Stimulated activated CD4-positive, alpha-beta T cell treated with anti-CD3 and anti-CD28 coated beads, TNF-alpha, amount 100 ng/mL, for 4 hours (primary cell): ENCODE results near the gene GRIK4.

Experiments
- DNase-seq, 3 experiments: peaks; one replicate each; pipeline ENCODE4 v3.0.0-alpha.2; 2020; ENCODE audit warnings: low read depth in 3 of 3

Gene GRIK4

DNA sequence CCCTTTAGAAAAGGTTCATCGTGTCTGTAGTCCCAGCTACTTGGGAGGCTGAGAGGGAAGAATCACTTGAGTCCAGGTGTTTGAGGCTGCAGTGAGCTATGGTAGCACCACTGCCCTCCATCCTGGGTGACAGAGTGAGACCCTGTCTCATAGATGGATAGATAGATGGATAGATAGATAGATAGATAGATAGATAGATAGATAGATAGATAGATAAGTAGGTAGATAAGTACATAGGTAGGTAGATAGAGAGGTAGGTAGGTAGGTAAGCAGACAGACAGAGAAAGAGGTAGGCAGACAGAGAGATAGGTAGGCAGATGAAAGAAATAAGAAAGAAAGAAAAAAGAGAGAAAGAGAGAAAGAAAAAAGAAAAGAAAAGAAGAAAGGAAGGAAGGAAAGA, 156.4 kb downstream of the GRIK4 start:
- DNase-seq, result no peak

DNA sequence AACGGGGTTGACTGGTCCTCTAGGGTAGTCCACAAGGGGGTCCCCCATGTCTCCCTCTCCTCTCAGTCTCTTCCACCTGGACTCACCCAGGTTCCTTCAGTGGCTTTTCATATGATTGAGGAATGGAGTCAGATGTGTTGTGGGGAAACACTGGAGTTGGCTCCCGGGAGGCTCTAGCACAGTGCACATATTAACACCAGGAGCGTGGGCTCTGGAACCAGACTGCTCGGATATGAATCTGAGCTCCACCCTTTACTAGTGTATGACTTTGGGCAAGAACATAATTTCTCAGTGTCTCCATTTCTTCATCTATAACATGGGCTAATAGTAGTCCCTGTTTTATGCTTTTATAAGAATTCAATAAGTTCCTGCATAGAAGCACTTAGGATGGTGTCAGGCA, 157.0 kb downstream of the GRIK4 start:
- no peak for DNase-seq

DNA sequence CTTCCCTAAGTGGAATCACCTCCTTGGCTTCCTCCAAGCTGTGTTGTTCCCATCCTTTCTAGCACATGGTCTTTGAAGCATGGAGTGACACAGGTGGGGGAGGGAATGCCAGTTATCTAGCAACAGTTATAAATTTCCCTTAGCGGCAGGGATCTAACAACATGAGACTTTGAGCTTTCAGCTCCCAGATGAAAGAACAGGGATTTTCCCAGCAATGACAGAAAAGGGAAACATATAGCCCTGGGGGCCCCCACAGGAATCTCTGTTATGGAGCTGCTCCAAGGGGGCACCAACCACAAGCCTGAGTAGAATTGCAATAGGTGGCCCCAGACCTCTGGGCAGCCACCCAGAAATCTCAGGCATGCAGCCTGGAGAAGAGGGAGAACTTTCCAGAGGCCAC, 163.0 kb downstream of the GRIK4 start:
- no peak for DNase-seq

GRCh38 chr11:120675171-120675570, 163.6 kb downstream of the GRIK4 start:
- DNase-seq, result no peak

GRCh38 chr11:120676991-120677390, 165.4 kb downstream of the GRIK4 start:
- DNase-seq, result no peak

- no peak for DNase-seq
Observed at GRCh38 chr11:120680322-120680721, 168.8 kb downstream of the GRIK4 start.

DNA sequence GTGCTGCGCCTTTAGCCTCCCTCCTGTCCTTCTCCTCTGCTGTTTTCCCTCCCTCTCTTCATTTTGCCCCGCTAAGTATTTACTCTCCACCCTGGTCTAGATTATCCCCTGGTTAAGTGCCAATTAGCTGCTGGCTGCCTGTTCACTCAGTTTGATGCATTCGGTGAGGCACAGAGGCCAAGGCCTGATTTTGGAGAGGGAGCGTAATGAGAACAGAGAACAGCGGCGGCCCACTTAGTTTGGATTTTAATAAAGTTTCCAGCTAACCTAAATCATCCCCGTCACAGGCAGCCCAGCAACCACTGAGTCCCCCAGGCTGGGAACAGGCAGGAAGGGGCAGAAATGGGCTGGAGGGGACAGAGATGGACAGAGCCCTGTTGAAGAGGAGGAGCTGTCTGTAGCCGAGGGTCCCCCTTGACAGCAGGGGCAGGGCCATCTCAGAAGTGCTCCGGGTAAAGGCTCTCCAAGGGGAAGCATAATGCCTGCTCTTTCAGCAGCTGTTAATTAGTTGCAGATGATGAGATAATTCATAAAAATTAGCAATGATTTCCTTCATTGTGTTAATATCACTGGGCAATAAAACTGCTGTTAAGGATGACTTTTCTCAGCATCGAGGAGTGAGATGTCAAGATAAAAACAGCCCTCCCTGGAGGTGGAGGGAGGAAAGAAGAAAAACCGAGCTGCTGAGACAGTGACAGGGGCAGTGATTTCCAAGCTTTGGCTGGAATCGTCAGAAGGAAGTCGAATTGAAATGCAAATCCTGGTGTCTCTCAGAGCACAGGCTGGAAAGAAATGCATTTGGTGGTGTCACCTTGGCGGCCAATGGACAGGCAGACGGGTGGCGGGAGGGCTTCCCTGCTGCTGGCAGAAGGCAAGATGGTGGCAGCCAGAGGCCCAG, 170.1 kb downstream of the GRIK4 start:
- no peak for DNase-seq

- no peak for DNase-seq
Observed at GRCh38 chr11:120682332-120682649, 170.7 kb downstream of the GRIK4 start.

- DNase-seq, result no peak
Observed at GRCh38 chr11:120682866-120683265, 171.3 kb downstream of the GRIK4 start.

DNA sequence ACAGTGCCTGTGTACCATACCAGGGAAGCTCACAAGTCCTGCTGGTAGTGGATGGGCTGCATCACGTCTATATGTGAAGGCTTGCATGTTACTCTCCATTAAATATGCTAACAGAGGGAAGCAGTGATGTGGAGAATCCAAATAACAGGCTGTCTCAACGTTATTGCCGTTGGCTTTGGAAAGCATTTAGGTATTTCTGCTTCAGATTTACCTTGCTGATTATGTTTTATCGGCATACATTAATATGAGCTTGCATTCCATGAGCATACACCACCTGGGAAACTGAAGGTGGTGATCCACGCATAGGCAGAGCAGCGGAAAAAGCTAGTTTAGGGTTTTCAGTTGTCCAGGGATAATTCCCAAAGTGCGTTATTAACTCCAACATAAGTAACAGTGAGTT, 175.0 kb downstream of the GRIK4 start:
- no peak for DNase-seq

GRCh38 chr11:120688163-120688562, 176.6 kb downstream of the GRIK4 start:
- no peak for DNase-seq

DNA sequence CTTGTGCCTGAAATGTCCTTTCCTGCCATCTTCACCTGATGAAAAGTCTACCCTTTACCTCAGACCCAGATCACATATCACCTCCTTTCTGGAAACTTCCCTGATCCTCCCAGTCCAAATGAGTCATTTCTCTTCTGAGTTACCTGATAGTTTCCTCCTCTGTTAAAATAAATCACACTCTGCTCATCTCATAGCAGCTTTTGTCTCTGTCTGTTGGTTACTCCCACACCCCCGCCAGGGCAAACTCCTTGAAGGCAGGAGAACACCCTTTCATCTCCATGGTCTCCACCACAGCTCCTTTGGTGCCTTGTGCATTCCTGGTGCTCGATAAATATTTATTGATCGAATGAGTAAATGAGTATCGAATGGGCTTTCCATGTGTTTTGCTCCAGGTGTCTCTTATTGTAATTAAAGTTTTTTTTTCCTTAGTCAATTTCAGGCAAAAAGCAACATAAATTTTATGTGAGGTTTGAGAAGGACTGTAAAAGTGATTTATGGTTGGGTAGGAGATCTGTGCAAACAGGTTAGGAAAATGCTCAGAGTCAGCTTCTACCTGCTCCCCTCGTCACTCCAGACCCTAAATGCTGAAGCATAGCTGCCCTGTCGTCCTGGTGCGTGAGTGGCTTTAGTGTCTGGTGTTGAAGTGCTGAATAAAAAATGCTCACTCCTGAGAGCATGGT, 178.2 kb downstream of the GRIK4 start:
- no peak for DNase-seq

- no peak for DNase-seq
Observed at GRCh38 chr11:120690406-120690805, 178.9 kb downstream of the GRIK4 start.

GRCh38 chr11:120694726-120695125, 183.2 kb downstream of the GRIK4 start:
- DNase-seq, result no peak

- DNase-seq, result no peak
Observed at GRCh38 chr11:120695426-120695825, 183.9 kb downstream of the GRIK4 start.

- no peak for DNase-seq
Observed at GRCh38 chr11:120695939-120696338, 184.4 kb downstream of the GRIK4 start.

- no peak for DNase-seq
Observed at GRCh38 chr11:120696597-120697218, 185.2 kb downstream of the GRIK4 start.

- DNase-seq, result no peak
Observed at GRCh38 chr11:120698918-120699317, 187.4 kb downstream of the GRIK4 start.

DNA sequence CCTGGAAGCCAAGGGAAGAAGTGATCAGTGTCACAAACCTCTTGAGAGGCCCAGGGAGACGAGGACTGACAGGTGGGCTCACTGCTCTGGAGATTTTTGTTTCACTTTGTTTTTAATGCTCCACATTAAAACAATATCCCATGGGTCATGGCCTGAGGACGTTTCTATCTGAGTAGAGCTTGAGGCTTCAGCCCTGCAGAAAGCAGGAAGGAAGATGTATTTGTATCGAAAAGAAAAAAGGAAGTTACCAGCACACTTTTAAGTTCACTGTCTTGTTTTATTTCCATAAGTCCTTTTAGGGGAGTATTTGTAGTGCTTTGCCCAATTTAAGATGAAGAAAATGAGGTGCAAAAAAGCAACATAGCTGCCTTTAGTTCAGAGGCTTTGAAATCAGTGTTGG, 191.1 kb downstream of the GRIK4 start:
- no peak for DNase-seq

GRCh38 chr11:120703358-120704152, 192.0 kb downstream of the GRIK4 start:
- DNase-seq, result no peak

DNA sequence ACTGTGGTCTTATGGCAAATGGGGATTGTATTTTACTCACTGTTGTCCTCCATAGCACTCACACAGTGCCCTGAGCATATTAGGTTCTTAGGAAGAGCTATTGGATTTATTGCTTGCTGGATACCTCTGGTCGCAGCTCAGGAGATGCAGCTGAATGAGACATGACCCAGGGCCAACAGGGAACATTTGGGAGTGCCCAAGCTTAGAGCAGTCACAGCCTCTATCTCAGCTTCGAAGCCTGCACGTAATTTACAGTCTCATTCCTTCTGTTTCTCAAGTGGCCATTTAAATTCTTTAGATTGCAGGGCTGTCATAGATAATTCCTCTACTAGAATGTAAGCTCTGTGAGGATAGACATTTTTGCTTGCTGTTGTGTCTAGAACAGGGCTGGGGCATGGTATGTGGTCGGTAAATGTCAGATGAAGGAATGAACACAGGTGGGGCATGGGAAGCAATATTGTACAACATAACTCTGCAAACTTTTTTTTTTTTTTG, 192.8 kb downstream of the GRIK4 start:
- DNase-seq, result no peak

DNA sequence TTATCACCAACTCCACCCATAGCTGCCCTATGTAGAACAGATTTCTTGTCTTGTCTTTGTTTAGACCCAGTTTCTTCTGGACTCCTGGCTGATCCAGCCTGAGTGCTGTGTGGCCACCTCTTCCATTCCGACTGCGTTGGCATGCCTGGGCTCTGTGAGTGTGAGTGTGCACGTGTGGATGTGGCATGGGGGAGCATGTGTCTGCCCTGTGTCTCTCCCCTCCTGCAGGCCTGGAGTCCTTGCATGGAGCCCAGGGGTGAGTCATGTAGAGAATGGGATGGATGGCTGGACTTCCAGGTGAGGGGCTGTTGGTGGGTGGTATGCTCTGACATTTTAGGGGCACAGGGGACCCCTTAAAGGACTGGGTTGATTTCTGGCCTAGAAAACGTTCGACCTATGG, 194.7 kb downstream of the GRIK4 start:
- DNase-seq, result no peak
